GM12878 (cell line): Measurements from ENCODE around the gene TMPRSS6. TPM values are rescaled to one million over a fixed set of nuclear protein-coding genes. Genes with fewer than 3 reads are reported as not detected.

Experiments
- ATAC-seq: fragments of 200-7000 bp; cut with Tn5 transposase; 3 replicates; pipeline ENCODE4 v1.9.1; 2020; ENCODE audit warnings: mild to moderate bottlenecking, moderate library complexity
- BruUV-seq: library from RNA; stranded (reverse); fragments of 400-500 nt; replicated peaks from 2 replicates; lab custom pipeline; 2021; lab: Mats Ljungman, UMichigan
- CTCF ChIA-PET: fragments of 300-600 bp; sonication (Branson Sonifier 250); formaldehyde crosslinking; extraction: SDS; loops from one replicate; lab custom pipeline; 2021; ENCODE audit warnings: inconsistent platforms; lab: Yijun Ruan, JAX
- POLR2A ChIA-PET: fragments of 350-600 bp; formaldehyde crosslinking; extraction: SDS; loops from one replicate; lab custom pipeline; 2021; ENCODE audit warnings: inconsistent platforms; lab: Charles Lee
- RAD21 ChIA-PET: fragments of 300-600 bp; sonication (Branson Sonifier 250); formaldehyde crosslinking; loops from one replicate; lab custom pipeline; 2023; ENCODE audit warnings: antibody characterized with exemption; ENCODE audit not compliant: unreplicated experiment; lab: Charles Lee
- SMC1A ChIA-PET: fragments of 300-600 bp; sonication (Branson Sonifier 250); formaldehyde crosslinking; loops from one replicate; lab custom pipeline; 2023; ENCODE audit not compliant: unreplicated experiment, uncharacterized antibody; lab: Charles Lee
- DNase-seq: peaks from one replicate; pipeline ENCODE4 v3.0.0-alpha.2; 2011; ENCODE audit warnings: low read depth, low spot score
- FAIRE-seq: peaks from 3 replicates; lab custom pipeline; 2011; peaks lifted over from hg19 to GRCh38; lab: Jason Lieb, UNC
- H2AFZ ChIP-seq: 2 replicates; pipeline ENCODE4 v1.6.0; 2011; ENCODE audit warnings: low read depth, low read length, control low read depth; ENCODE audit not compliant: control insufficient read depth
- H3K27ac ChIP-seq: 2 replicates; pipeline ENCODE4 v1.5.1; 2011; ENCODE audit warnings: control low read depth; ENCODE audit not compliant: control insufficient read depth, insufficient read depth
- H3K27me3 ChIP-seq, 2 experiments: replicated peaks in 1 of 2; 2 replicates each; pipeline versions ENCODE4 v1.6.0 to v1.6.1; 2011; ENCODE audit warnings: low read length in 1 of 2; ENCODE audit not compliant: control insufficient read depth in 2 of 2, insufficient read depth in 2 of 2
- H3K36me3 ChIP-seq, 2 experiments: 2 replicates each; pipeline ENCODE4 v1.5.1; 2011; ENCODE audit warnings: low read length in 1 of 2; ENCODE audit not compliant: control insufficient read depth in 2 of 2, insufficient read depth in 2 of 2
- H3K4me1 ChIP-seq: 2 replicates; pipeline ENCODE4 v1.6.1; 2011; ENCODE audit warnings: mild to moderate bottlenecking, low read length, moderate library complexity, mixed read lengths; ENCODE audit not compliant: control insufficient read depth, insufficient read depth
- H3K4me2 ChIP-seq: 2 replicates; pipeline ENCODE4 v1.6.0; 2011; ENCODE audit warnings: control low read depth; ENCODE audit not compliant: control insufficient read depth, insufficient read depth
- H3K4me3 ChIP-seq: fragments of 200-600 bp; sonication (generic); 2 replicates; pipeline ENCODE4 v1.5.1; 2016
- H3K79me2 ChIP-seq: 2 replicates; pipeline ENCODE4 v1.6.0; 2011; ENCODE audit warnings: low read length; ENCODE audit not compliant: control insufficient read depth, insufficient read depth
- H3K9ac ChIP-seq: 2 replicates; pipeline ENCODE4 v1.8.0; 2011; ENCODE audit warnings: low read length, control low read depth, mixed read lengths; ENCODE audit not compliant: control insufficient read depth, insufficient read depth
- H3K9me3 ChIP-seq: replicated peaks from 3 replicates; pipeline ENCODE4 v1.5.1; 2011; ENCODE audit warnings: mild to moderate bottlenecking, low read length; ENCODE audit not compliant: control insufficient read depth, insufficient read depth
- H4K20me1 ChIP-seq: 2 replicates; pipeline ENCODE4 v1.6.0; 2011; ENCODE audit not compliant: control insufficient read depth, insufficient read depth
- CHD1 ChIP-seq: IDR thresholded peaks from 2 replicates; pipeline ENCODE4 v1.6.1; 2012; ENCODE audit warnings: low read depth, low read length, improper control_type of control experiment
- HDAC2 ChIP-seq: fragments of 200-600 bp; sonication (generic); IDR thresholded peaks from 2 replicates; pipeline ENCODE4 v1.6.1; 2017
- HDAC6 ChIP-seq: fragments of 200-600 bp; sonication (generic); IDR thresholded peaks from one replicate; pipeline ENCODE4 v1.8.0; 2017; ENCODE audit warnings: antibody characterized with exemption; ENCODE audit not compliant: unreplicated experiment
- IKZF2 ChIP-seq, 2 experiments: fragments of 450-650 bp; IDR thresholded peaks; 2 replicates each; pipeline ENCODE4 v1.6.1; 2017; ENCODE audit warnings: mild to moderate bottlenecking in 2 of 2, moderate library complexity in 2 of 2
- KAT2A ChIP-seq: conservative IDR thresholded peaks from 2 replicates; pipeline ENCODE4 v1.6.1; 2011; ENCODE audit warnings: low read depth, low read length; ENCODE audit not compliant: control insufficient read depth
- MEF2A ChIP-seq: IDR thresholded peaks from 2 replicates; pipeline ENCODE4 v1.6.1; 2011; ENCODE audit warnings: low read depth, mild to moderate bottlenecking, low read length, moderate library complexity; ENCODE audit not compliant: insufficient read depth
- MTA2 ChIP-seq: fragments of 450-650 bp; IDR thresholded peaks from 2 replicates; pipeline ENCODE4 v1.6.1; 2016; ENCODE audit warnings: low read depth, mild to moderate bottlenecking, moderate library complexity
- MYB ChIP-seq: fragments of 150-350 bp; IDR thresholded peaks from 2 replicates; pipeline ENCODE4 v1.6.1; 2014; ENCODE audit warnings: mild to moderate bottlenecking, low read depth, low read length, borderline replicate concordance
- MYC ChIP-seq: IDR thresholded peaks from 2 replicates; pipeline ENCODE4 v1.6.1; 2011; ENCODE audit warnings: mild to moderate bottlenecking, low read length, moderate library complexity, inconsistent platforms; ENCODE audit not compliant: insufficient read depth, insufficient replicate concordance, insufficient read length, severe bottlenecking
- POLR2AphosphoS2 ChIP-seq: IDR thresholded peaks from 2 replicates; pipeline ENCODE4 v1.6.1; 2011; ENCODE audit warnings: low read depth, mild to moderate bottlenecking, low read length, improper control_type of control experiment, moderate library complexity
- POLR2AphosphoS5 ChIP-seq: IDR thresholded peaks from 2 replicates; pipeline ENCODE4 v1.6.1; 2011; ENCODE audit warnings: mild to moderate bottlenecking, low read length, inconsistent platforms
- RELA ChIP-seq: fragments of 450-650 bp; IDR thresholded peaks from 2 replicates; pipeline ENCODE4 v1.8.0; 2014; ENCODE audit warnings: borderline replicate concordance; ENCODE audit not compliant: partially characterized antibody
- ZBED1 ChIP-seq: IDR thresholded peaks from 2 replicates; pipeline ENCODE4 v1.6.1; 2016; ENCODE audit warnings: borderline replicate concordance
- ZNF217 ChIP-seq: fragments of 450-650 bp; IDR thresholded peaks from 2 replicates; pipeline ENCODE4 v1.6.1; 2017; ENCODE audit warnings: antibody characterized with exemption, mild to moderate bottlenecking
- ZNF622 ChIP-seq: fragments of 450-650 bp; IDR thresholded peaks from 2 replicates; pipeline ENCODE4 v1.6.1; 2017; ENCODE audit warnings: mild to moderate bottlenecking, inconsistent platforms
- WGBS: methylation state at CpG from one replicate; pipeline ENCODE4 v1.1.6; 2016; ENCODE audit warnings: low lambda C conversion rate; ENCODE audit not compliant: insufficient replicate concordance, insufficient coverage; ENCODE audit errors: missing lambda C conversion rate; 5-methylcytosine and 5-hydroxymethylcytosine counted together
- in situ Hi-C: fragments of 300-500 bp; cut with MboI; formaldehyde crosslinking; loops from 9 replicates; pipeline ENCODE4 v1.14.3; 2018; ENCODE audit warnings: mixed read lengths
- intact Hi-C: fragments of 100-400 bp; cut with micrococcal nuclease; formaldehyde crosslinking; loops from one replicate; pipeline ENCODE4 v1.14.2; 2022; ENCODE audit not compliant: unreplicated experiment
- polyA plus RNA-seq, 11 experiments: library from polyadenylated mRNA; depleted of rRNA in 4 of 11; unstranded in 6 of 11; stranded (reverse) in 5 of 11; fragments of >200 nt; fragmentation: Nextera tagmentation in 4 of 11; fragmentation: Illumina TruSeq in 1 of 11; extraction: Ambion mirVana in 4 of 11; extraction: Trizol in 1 of 11; gene quantifications; 1 replicate in 1 of 11; 2 replicates in 10 of 11; pipeline versions ENCODE4 v1.2.1 to v1.2.3, GENCODE V29; 2011 to 2016; ENCODE audit warnings: inconsistent platforms in 2 of 11, missing spikeins in 2 of 11, low read depth in 1 of 11
- total RNA-seq, 4 experiments: library from RNA; depleted of rRNA in 3 of 4; stranded (reverse); fragments of >200 nt in 3 of 4; fragmentation: Illumina TruSeq in 1 of 4; extraction: Trizol in 1 of 4; gene quantifications; 2 replicates each; pipeline versions ENCODE4 v1.2.1 to v1.2.3, GENCODE V29; 2013 to 2021
- TF ChIP-seq, protein P1 (sequence below), 3 experiments: IDR thresholded peaks in 2 of 3; conservative IDR thresholded peaks in 1 of 3; 2 replicates each; pipeline ENCODE4 v1.5.1; 2011; ENCODE audit warnings: low read depth in 3 of 3, low read length in 3 of 3, mild to moderate bottlenecking in 3 of 3, control low read depth in 2 of 3, moderate library complexity in 2 of 3, inconsistent platforms in 1 of 3, mixed read lengths in 1 of 3; ENCODE audit not compliant: control insufficient read depth in 2 of 3, insufficient read depth in 1 of 3; ENCODE audit errors: extremely low read depth in 1 of 3
- TF ChIP-seq, protein P2 (sequence below): fragments of 450-650 bp; IDR thresholded peaks from 2 replicates; pipeline ENCODE4 v1.6.1; 2018; ENCODE audit warnings: mild to moderate bottlenecking, low read depth, moderate library complexity; ENCODE audit not compliant: partially characterized antibody

TMPRSS6 gene
- total and polyA plus RNA-seq, 10 of the 15 experiments (the other 5 are each of a cell fraction or from before 2014, with no cell fraction given), result 0.06 to 0.69 (median 0.19) TPM; not detected in 6

GRCh38 chr22:37039466-37039865, 70.0 kb downstream of the TMPRSS6 start (continued):
- TF ChIP-seq HDAC2, result no peak
- TF ChIP-seq RELA, result no peak
- TF ChIP-seq MYB, result no peak
- TF ChIP-seq MYC, result no peak
- TF ChIP-seq POLR2AphosphoS2, result no peak
- no peak for TF ChIP-seq KAT2A
- TF ChIP-seq ZBED1, result no peak
- TF ChIP-seq, protein P1, sequence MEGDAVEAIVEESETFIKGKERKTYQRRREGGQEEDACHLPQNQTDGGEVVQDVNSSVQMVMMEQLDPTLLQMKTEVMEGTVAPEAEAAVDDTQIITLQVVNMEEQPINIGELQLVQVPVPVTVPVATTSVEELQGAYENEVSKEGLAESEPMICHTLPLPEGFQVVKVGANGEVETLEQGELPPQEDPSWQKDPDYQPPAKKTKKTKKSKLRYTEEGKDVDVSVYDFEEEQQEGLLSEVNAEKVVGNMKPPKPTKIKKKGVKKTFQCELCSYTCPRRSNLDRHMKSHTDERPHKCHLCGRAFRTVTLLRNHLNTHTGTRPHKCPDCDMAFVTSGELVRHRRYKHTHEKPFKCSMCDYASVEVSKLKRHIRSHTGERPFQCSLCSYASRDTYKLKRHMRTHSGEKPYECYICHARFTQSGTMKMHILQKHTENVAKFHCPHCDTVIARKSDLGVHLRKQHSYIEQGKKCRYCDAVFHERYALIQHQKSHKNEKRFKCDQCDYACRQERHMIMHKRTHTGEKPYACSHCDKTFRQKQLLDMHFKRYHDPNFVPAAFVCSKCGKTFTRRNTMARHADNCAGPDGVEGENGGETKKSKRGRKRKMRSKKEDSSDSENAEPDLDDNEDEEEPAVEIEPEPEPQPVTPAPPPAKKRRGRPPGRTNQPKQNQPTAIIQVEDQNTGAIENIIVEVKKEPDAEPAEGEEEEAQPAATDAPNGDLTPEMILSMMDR (IDR thresholded peaks at IDR 0.05 in 2 of 3, conservative IDR thresholded peaks at IDR 0.05 in 1 of 3; ENCODE audit: control insufficient read depth in 2 of 3, extremely low read depth in 1 of 3, insufficient read depth in 1 of 3, low read depth in 3 of 3, low read length in 3 of 3), result no peak
- TF ChIP-seq MEF2A, result no peak

GRCh38 chr22:37037669-37038068, 71.8 kb downstream of the TMPRSS6 start:
- no peak overlapping the region for H3K27ac ChIP-seq
- FAIRE-seq (no peak), ATAC-seq (no peak), DNase-seq (no peak)
- SMC1A ChIA-PET, result no interaction called here
- POLR2A ChIA-PET, result no interaction called here
- H3K36me3 ChIP-seq, result no peaks in the 10 kb centered on the region
- WGBS, result 65% methylated on average over 13 of the region's 14 CpGs
- no TSS peak for BruUV-seq
- H3K79me2 ChIP-seq, result no peaks in the 10 kb centered on the region
- H3K9me3 ChIP-seq, result no peaks in the 10 kb centered on the region
- H4K20me1 ChIP-seq, result no peaks in the 10 kb centered on the region
- RAD21 ChIA-PET, result no interaction called here
- H3K4me1 ChIP-seq, result no peaks in the 10 kb centered on the region
- intact Hi-C loops, result no loop called here
- H3K9ac ChIP-seq, result no peak overlapping the region
- no peak overlapping the region for H2AFZ ChIP-seq
- H3K4me3 ChIP-seq, result no peak overlapping the region
- CTCF ChIA-PET, result no interaction called here
- no peak overlapping the region for H3K4me2 ChIP-seq
- in situ Hi-C loops, result no loop called here
- no peaks in the 10 kb centered on the region; a peak in 1 of 4 replicates for H3K27me3 ChIP-seq
- TF ChIP-seq POLR2AphosphoS5 (no peak), ZNF217 (no peak), CHD1 (no peak), IKZF2 (IDR thresholded peaks at IDR 0.05) (no peak), MTA2 (no peak), HDAC6 (no peak), ZNF622 (no peak)
- TF ChIP-seq, protein P2, sequence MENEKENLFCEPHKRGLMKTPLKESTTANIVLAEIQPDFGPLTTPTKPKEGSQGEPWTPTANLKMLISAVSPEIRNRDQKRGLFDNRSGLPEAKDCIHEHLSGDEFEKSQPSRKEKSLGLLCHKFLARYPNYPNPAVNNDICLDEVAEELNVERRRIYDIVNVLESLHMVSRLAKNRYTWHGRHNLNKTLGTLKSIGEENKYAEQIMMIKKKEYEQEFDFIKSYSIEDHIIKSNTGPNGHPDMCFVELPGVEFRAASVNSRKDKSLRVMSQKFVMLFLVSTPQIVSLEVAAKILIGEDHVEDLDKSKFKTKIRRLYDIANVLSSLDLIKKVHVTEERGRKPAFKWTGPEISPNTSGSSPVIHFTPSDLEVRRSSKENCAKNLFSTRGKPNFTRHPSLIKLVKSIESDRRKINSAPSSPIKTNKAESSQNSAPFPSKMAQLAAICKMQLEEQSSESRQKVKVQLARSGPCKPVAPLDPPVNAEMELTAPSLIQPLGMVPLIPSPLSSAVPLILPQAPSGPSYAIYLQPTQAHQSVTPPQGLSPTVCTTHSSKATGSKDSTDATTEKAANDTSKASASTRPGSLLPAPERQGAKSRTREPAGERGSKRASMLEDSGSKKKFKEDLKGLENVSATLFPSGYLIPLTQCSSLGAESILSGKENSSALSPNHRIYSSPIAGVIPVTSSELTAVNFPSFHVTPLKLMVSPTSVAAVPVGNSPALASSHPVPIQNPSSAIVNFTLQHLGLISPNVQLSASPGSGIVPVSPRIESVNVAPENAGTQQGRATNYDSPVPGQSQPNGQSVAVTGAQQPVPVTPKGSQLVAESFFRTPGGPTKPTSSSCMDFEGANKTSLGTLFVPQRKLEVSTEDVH, result no peak
